GM18526 (cell line): ENCODE results near the gene AMPD3.

Experiments
- POLR2A ChIP-seq: IDR thresholded peaks from 3 replicates; pipeline ENCODE4 v1.6.1; 2011; ENCODE audit not compliant: insufficient read length; ENCODE audit errors: extremely low read depth

Gene AMPD3

GRCh38 chr11:10426475-10426874, 28.6 kb upstream of the AMPD3 start:
- no peak for TF ChIP-seq POLR2A

GRCh38 chr11:10428453-10428852, 26.6 kb upstream of the AMPD3 start:
- no peak for TF ChIP-seq POLR2A

- TF ChIP-seq POLR2A: no peak
Observed at GRCh38 chr11:10429526-10429925, 25.5 kb upstream of the AMPD3 start.

GRCh38 chr11:10432493-10432892, 22.6 kb upstream of the AMPD3 start:
- no peak for TF ChIP-seq POLR2A

- TF ChIP-seq POLR2A: no peak
Observed at GRCh38 chr11:10432971-10433370, 22.1 kb upstream of the AMPD3 start.

- no peak for TF ChIP-seq POLR2A
Observed at GRCh38 chr11:10436224-10436623, 18.8 kb upstream of the AMPD3 start.

GRCh38 chr11:10438458-10438857, 16.6 kb upstream of the AMPD3 start:
- no peak for TF ChIP-seq POLR2A

GRCh38 chr11:10439351-10439750, 15.7 kb upstream of the AMPD3 start:
- TF ChIP-seq POLR2A: no peak

GRCh38 chr11:10439924-10440323, 15.1 kb upstream of the AMPD3 start:
- TF ChIP-seq POLR2A: no peak

GRCh38 chr11:10440401-10440800, 14.7 kb upstream of the AMPD3 start:
- TF ChIP-seq POLR2A: no peak

GRCh38 chr11:10441091-10441490, 14.0 kb upstream of the AMPD3 start:
- no peak for TF ChIP-seq POLR2A

- no peak for TF ChIP-seq POLR2A
Observed at GRCh38 chr11:10441652-10442503, 13.2 kb upstream of the AMPD3 start.

- TF ChIP-seq POLR2A: no peak
Observed at GRCh38 chr11:10443152-10443551, 11.9 kb upstream of the AMPD3 start.

GRCh38 chr11:10443721-10444235, 11.3 kb upstream of the AMPD3 start:
- no peak for TF ChIP-seq POLR2A

GRCh38 chr11:10444725-10445315, 10.2 kb upstream of the AMPD3 start:
- no peak for TF ChIP-seq POLR2A

- TF ChIP-seq POLR2A: no peak
Observed at GRCh38 chr11:10447445-10447844, 7.6 kb upstream of the AMPD3 start.
